PC-9 (cell line): ENCODE data around the gene FANCM.

Source experiments
- EZH2 ChIP-seq: fragments of 200-600 bp; sonication (generic); IDR thresholded peaks from 2 replicates; pipeline ENCODE4 v1.8.0; 2017; ENCODE audit warnings: antibody characterized with exemption, low read depth
- TF ChIP-seq, protein P1 (sequence below): fragments of 200-600 bp; sonication (generic); conservative IDR thresholded peaks from 2 replicates; pipeline ENCODE4 v1.6.1; 2017; ENCODE audit warnings: mixed run types, antibody characterized with exemption, mild to moderate bottlenecking, moderate library complexity

DNA sequence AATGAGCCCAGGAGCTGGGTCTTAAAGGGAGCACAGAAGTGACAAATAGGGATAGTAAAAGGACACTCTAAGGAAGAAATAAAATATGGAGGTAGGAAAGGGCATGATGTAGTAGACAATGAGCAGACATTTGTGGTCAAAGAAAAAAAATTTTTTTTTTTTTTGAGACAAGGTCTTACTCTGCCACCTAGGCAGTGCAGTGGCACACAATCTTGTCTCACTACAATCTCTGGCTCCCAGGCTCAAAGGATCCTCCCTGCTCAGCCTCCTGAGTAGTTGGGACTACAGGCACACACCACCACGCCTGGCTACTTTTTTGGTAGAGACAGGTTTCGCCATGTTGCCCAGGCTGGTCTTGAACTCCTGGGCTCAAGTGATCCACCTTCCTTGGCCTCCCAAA lies 10.0 kb upstream of the FANCM start:
- TF ChIP-seq EZH2 = no peak
- TF ChIP-seq, protein P1, sequence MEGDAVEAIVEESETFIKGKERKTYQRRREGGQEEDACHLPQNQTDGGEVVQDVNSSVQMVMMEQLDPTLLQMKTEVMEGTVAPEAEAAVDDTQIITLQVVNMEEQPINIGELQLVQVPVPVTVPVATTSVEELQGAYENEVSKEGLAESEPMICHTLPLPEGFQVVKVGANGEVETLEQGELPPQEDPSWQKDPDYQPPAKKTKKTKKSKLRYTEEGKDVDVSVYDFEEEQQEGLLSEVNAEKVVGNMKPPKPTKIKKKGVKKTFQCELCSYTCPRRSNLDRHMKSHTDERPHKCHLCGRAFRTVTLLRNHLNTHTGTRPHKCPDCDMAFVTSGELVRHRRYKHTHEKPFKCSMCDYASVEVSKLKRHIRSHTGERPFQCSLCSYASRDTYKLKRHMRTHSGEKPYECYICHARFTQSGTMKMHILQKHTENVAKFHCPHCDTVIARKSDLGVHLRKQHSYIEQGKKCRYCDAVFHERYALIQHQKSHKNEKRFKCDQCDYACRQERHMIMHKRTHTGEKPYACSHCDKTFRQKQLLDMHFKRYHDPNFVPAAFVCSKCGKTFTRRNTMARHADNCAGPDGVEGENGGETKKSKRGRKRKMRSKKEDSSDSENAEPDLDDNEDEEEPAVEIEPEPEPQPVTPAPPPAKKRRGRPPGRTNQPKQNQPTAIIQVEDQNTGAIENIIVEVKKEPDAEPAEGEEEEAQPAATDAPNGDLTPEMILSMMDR = no peak
